ENCODE measurements around the gene AUP1. TPM values are rescaled to one million over a fixed set of nuclear protein-coding genes. Genes with fewer than 3 reads are reported as not detected.

Gene AUP1
- total RNA-seq, 1 donor from 2014 or later: 76.8 TPM

GRCh38 chr2:74511104-74511989 is 18.2 kb downstream of the AUP1 start:
- Mint-ChIP-seq H3K27ac (ENCODE audit: unreplicated experiment) (no peak overlapping the region), H3K9me3 (ENCODE audit: low read depth) (no peaks in the 10 kb centered on the region), H3K27me3 (ENCODE audit: low read depth) (peaks cover 48% of the 10 kb centered on the region), H3K4me3 (ENCODE audit: unreplicated experiment) (no peak overlapping the region), H3K4me1 (ENCODE audit: low read depth) (peaks cover 21% of the 10 kb centered on the region), H3K36me3 (ENCODE audit: low read depth) (peaks cover 6% of the 10 kb centered on the region)
- TF ChIP-seq CTCF (IDR thresholded peaks at IDR 0.05): no peak
- DNase-seq (ENCODE audit: low spot score): no peak

GRCh38 chr2:74510272-74510671 is 19.2 kb downstream of the AUP1 start:
- H3K36me3 Mint-ChIP-seq (ENCODE audit: low read depth): peaks cover 6% of the 10 kb centered on the region
- TF ChIP-seq CTCF (IDR thresholded peaks at IDR 0.05): no peak
- H3K27me3 Mint-ChIP-seq (ENCODE audit: low read depth): peaks cover 45% of the 10 kb centered on the region
- no peak overlapping the region for H3K4me3 Mint-ChIP-seq (ENCODE audit: unreplicated experiment)
- peaks cover 28% of the 10 kb centered on the region for H3K4me1 Mint-ChIP-seq (ENCODE audit: low read depth)
- H3K27ac Mint-ChIP-seq (ENCODE audit: unreplicated experiment): no peak overlapping the region
- no peak for DNase-seq (ENCODE audit: low spot score)
- no peaks in the 10 kb centered on the region for H3K9me3 Mint-ChIP-seq (ENCODE audit: low read depth)

DNA sequence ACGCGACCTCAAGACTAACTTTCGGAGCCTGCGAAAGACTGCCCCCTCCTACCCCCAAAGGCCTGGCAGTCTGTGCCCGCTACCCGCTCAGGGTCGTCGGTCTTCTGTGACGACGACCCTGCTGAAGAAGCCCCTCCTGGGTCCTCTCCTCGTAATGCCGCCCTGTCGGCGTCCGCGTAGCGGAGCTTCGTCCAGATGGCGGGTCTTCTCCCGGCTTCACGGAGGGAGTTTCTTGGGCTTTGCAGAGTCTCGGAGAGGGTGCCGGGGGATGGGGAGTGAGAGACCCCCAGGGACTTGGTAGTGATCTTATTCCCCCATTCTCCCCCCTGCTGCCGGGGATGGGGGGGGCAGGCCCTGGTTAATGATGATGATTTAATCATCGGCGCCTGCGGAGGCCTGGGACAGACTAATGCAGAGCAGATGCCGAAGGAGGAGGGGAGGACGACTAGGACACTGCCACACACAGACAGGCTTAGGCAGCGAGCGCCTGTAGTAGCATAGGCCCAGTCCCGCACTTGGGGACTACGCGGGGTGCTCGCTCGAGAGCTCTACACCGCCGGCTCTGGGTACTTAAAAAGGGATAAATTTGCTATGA is 21.5 kb downstream of the AUP1 start:
- DNase-seq (ENCODE audit: low spot score): no peak
- no peak for TF ChIP-seq CTCF (IDR thresholded peaks at IDR 0.05)
- peaks cover 34% of the 10 kb centered on the region for H3K27me3 Mint-ChIP-seq (ENCODE audit: low read depth)
- H3K36me3 Mint-ChIP-seq (ENCODE audit: low read depth): peaks cover 14% of the 10 kb centered on the region
- H3K4me1 Mint-ChIP-seq (ENCODE audit: low read depth): peaks cover 47% of the 10 kb centered on the region
- peak overlapping the region; percentile 100 for H3K4me3 Mint-ChIP-seq (ENCODE audit: unreplicated experiment)
- H3K9me3 Mint-ChIP-seq (ENCODE audit: low read depth): no peaks in the 10 kb centered on the region
- H3K27ac Mint-ChIP-seq (ENCODE audit: unreplicated experiment): peak overlapping the region; percentile 100

- Mint-ChIP-seq H3K4me3 (ENCODE audit: unreplicated experiment) (peak within 1 kb of the TSS; percentile 100), H3K36me3 (ENCODE audit: low read depth) (peaks cover 14% of the 10 kb centered on the region), H3K27me3 (ENCODE audit: low read depth) (peaks cover 28% of the 10 kb centered on the region), H3K9me3 (ENCODE audit: low read depth) (no peaks in the 10 kb centered on the region), H3K4me1 (ENCODE audit: low read depth) (peaks cover 52% of the 10 kb centered on the region), H3K27ac (ENCODE audit: unreplicated experiment) (peak within 1 kb of the TSS; percentile 100)
- DNase-seq (ENCODE audit: low spot score): no peak
- TF ChIP-seq CTCF (IDR thresholded peaks at IDR 0.05): peak; percentile 72
Measured at GRCh38 chr2:74507145-74507925, 22.2 kb downstream of the AUP1 start, which contains the start of gene PCGF1. Gene PCGF1 (minus strand): TSS chr2:74507695. CDS start chr2:74507668, 27 bp downstream.

Data from chondrocyte (in vitro differentiated cells).